ENCODE results near the gene CATSPERD. TPM values are rescaled to one million over a fixed set of nuclear protein-coding genes. Genes with fewer than 3 reads are reported as not detected.

Gene CATSPERD
- total RNA-seq, 1 experiment from 2014 or later = not detected

DNA sequence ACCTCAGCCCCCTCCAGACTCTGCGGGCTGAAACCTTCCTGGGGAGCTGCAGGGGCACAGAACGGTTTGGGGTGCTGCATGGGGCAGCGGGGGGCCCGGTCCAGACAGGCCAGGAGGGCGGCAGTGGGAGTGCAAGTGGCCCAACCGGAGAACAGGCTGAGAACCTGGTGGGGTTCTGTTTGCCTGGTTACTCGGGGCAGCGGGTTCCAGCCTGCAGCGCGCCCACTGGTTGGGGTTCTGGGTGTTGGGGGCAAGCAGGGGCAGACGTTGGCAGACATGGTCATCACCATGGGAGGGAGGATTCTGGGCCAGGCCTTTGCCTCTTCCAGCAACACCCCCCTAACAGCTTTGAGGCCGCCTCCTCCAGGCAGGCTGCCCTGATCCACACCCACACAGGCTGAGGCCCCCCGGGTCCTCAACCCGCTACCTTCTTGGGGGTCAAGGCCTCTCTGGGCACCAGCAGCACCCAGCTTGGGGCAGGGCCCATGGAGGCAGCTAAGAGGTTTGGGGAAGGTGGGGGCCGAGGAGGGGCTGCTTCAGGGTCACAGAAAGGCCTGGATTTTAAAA is 64.2 kb downstream of the CATSPERD start, which contains the start of gene PRR22:
TSS of gene PRR22 (minus strand) at position 166 of the 567 bp plus-strand sequence. CDS start at position 80, 86 bp downstream.
- DNase-seq (ENCODE audit: low spot score) = no peak

DNA sequence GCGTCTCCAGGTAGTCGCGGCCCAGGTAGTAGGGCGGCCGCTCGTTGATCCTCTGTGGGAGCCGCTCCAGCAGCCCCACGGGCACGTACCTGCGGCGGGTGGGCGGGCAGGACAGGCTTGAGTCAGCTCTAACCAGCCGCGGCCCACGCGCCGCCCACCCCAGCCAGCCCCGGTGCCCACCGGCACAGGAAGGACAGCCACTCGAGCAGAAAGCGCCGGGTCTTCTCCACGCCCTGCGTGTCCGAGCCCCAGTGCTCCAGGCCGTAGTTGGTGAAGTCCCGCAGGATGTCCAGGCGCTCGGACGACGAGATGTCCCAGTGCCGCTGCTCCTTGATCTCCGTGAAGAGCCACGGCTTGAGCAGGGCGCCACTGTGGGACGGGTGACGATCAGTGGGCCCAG is 65.0 kb downstream of the CATSPERD start:
- no peak for DNase-seq (ENCODE audit: low spot score)

DNA sequence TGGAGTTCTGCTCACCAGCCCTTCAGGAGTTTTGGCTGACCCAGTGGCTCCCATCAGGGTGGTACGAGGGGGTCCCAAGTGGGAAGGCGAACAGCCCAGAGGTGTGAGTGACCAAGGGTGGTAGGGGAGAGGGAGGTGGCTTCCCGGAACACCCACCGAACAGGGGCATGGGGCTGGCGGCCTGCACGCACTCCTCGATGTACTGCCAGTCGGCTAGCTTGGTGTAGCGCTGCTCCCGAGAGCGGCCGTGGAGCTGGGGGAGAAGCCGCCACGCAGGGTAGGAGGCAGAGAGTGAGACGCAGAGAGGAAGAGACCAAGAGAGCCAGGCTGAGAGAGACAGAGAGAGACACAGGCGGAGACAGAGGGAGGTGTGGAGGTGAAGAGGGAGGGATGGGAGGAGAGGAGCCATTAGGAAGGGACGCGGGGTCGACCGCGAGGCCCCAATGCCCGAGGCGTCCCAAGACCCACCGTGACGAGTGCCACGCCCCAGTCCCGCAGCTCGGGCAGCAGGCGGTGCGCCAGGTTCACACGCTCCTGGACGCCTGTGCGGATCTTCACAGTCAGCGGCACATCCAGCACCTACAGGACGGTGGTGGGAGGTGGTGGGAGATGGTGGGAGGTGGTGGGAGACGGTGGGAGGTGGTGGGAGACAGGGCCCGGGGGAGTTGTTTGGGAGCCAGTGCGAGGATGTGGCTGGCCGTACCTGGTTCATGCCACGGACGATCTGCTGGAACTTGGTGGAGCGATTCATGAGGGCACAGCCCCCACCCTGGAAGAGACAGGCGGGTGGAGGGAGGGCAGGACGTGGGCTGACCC is 66.4 kb downstream of the CATSPERD start:
- no peak for DNase-seq (ENCODE audit: low spot score)

- DNase-seq (ENCODE audit: low spot score) = no peak
Observed at GRCh38 chr19:5787409-5788182, 67.2 kb downstream of the CATSPERD start.

DNA sequence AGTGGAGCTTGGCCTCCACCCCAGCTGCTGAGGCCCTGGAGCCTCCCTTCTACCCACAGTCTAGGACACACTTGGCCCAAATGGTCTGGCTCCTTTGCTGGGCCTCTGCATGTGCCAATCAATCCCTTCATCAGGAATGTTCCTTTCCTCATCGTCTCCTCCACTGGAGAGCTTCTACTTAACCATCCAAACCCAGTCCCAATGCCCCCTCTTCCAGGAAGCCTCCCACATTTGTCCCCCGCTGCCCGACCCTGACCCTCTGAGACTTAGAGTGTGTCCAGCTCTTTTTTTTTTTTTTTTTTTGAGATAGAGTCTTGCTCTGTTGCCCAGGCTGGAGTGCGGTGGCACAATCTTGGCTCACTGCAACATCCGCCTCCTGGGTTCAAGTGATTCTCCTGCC is 68.0 kb downstream of the CATSPERD start:
- no peak for DNase-seq (ENCODE audit: low spot score)

DNA sequence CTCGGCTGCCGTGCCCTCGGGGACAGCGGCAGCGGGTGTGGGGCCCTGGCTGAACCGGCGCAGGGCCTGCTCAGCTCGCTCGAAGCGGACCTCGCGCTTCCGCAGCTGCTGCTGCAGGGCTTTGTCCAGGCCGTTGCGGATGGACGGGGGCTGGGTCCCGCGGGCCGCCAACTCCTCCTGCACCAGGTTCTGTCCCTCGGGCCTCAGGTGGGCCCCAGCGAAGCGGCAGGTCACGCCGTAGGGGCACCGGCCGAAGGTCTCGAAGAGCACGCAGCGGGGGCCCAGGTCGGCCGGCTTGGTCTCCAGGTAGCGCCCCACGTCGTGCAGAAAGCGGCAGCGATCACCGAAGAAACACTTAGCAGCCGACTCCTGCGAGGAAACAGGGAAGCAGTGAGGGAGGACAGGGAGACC is 68.9 kb downstream of the CATSPERD start:
- no peak for DNase-seq (ENCODE audit: low spot score)

- DNase-seq (ENCODE audit: low spot score) = no peak
Observed at GRCh38 chr19:5789886-5790558, 69.6 kb downstream of the CATSPERD start.

- peak; percentile 97 for DNase-seq (ENCODE audit: low spot score)
Observed at GRCh38 chr19:5790559-5791520, 70.4 kb downstream of the CATSPERD start, which contains the start of gene DUS3L. TSS of gene DUS3L (minus strand) at chr19:5791163. CDS start at chr19:5791141, 22 bp downstream.

DNA sequence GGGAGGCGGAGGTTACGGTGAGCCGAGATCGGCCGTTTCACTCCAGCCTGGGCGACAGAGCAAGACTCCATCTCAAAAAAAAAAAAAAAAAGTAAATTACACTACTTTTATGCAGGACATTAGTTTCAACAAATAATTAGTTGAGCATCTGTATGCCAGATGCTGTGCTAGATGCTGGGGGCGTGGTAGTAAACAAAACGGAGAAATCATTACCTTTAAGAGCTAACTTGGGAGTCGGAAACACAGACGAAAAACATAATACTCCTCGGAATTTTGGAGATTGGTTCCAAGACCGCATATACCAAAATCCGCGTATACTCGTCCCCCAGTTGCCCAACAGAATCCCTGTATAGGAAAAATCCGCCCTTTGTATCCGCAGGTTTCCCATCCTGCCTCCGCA is 71.8 kb downstream of the CATSPERD start:
- DNase-seq (ENCODE audit: low spot score) = no peak

- DNase-seq (ENCODE audit: low spot score) = no peak
Observed at GRCh38 chr19:5793188-5793587, 72.8 kb downstream of the CATSPERD start.

- DNase-seq (ENCODE audit: low spot score) = no peak
Observed at GRCh38 chr19:5795382-5795919, 75.0 kb downstream of the CATSPERD start.

DNA sequence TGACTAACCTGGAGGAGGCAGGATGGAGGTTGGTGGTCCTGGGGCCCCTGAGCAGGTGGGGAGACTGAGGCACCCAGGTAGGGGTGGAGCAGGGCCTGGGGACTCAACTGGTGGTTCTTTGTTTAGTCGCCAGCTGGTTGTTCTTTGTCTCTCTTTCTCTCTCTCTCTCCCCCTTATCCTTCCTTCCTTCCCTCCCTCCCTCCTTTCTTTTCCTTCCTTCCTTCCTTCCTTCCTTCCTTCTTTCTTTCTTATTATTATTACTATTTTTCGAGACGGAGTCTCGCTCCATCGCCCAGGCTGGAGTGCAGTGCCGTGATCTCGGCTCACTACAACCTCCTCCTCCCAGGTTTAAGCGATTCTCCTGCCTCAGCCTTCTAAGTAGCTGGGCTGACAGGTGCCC is 77.8 kb downstream of the CATSPERD start:
- no peak for DNase-seq (ENCODE audit: low spot score)

DNA sequence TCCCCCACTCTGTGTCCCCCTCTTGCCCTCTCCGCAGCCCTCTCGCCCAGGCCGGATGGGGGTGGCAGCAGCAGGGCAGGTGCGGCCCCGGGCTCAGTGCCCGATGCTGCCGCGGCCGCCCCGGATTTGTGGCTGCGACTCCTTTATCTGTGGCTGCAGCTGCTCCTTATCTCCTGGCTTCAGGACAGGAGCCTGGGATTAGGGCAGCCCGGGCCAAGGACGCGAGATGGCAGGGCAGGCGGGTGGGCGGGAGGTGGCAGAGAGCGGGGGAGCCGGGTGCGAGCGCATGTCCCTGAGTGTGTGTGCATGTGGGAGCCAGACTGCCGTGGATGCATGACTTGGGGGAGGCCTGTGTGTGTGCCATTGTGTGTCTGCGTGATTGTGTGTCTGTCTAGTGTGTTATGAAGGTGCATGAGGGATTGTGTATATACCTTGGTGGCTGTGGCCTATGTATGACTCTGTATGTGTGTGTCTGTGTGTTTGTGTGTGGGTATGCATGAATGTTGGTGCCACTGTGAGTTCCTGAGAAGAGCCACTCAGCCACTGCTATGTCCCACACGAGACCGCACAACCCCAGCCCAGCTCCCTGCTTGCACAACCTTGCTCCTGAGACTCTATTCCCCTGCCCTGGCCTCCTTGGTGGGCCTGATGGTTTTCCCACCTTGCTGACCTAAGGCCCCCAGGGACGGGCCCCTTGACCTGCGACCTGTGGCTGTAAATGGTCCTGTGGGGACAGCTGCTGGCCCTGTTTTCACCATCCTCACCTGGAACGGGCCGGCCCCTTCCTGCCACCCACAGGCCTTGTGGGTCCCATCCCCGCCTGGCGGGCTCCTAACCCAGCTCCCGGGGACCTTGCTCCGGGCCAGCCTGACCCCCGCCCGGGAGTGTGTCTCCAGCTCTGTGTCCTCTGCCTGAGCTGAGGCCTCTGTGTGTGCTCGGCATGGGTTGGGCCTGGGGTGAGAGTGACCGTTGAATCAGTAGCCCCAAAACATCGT is 79.1 kb downstream of the CATSPERD start:
- no peak for DNase-seq (ENCODE audit: low spot score)

DNA sequence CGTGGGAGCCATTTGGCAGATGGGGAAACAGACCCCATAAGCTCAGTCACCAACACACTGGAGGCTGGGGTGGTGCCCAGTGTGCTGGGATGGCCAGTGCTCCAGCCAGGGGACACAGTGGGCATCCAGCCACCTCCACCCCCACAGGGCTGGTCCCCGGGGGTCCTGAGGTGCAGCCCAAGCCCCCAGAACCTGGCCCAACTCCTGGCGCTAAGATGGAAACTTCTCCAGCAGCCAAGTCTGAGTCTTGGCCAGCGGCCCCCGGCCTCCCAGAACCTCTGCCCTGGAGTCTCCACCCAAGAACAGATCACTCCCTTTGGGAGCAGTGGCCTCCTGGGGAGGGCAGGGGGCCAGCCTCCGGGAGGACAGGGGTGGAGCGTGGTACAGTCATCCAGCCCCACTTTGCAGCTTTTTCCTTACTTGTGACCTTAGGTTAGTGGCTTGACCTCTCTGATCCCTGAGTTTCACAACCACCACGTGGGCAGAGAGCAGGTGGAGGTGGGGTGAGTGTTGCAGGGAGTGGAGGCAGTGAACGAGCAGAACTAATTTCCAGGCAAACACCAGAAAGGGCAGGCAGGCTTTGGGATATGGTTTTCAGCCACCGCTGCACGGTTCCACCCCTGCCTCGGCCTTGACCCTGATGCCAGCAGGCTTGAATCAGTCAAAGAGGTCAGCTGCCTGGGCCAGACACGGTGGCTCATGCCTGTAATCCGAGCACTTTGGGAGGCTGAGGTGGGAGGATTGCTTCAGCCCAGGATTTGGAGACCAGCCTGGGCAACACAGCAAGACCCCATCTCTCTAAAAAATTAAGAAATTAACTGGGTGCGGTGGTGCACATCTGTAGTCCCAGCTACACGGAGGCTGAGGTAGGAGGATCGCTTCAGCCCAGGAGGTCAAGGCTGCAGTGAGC is 80.2 kb downstream of the CATSPERD start:
- DNase-seq (ENCODE audit: low spot score) = no peak

GRCh38 chr19:5801796-5802619 is 81.6 kb downstream of the CATSPERD start:
- no peak for DNase-seq (ENCODE audit: low spot score)

DNA sequence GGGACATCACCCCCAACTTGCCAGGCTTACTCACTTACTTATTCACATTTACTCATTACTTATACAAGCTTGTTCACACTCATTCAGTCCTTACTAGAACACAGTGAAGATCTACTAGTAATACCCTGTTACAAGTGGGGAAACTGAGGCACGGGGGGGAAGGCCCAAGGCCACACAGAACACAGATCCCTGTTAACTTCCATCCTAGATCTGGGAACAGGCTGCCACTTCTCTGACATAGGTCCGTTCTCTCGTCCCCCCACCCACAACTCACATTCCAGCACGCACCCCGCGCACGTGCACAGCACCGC is 83.0 kb downstream of the CATSPERD start:
- no peak for DNase-seq (ENCODE audit: low spot score)

- peak; percentile 73 for DNase-seq (ENCODE audit: low spot score)
Observed at GRCh38 chr19:5803752-5804515, 83.5 kb downstream of the CATSPERD start.

All from A172 (cell line).